ENCODE measurements around the gene PCSK4.

PCSK4 gene

DNA sequence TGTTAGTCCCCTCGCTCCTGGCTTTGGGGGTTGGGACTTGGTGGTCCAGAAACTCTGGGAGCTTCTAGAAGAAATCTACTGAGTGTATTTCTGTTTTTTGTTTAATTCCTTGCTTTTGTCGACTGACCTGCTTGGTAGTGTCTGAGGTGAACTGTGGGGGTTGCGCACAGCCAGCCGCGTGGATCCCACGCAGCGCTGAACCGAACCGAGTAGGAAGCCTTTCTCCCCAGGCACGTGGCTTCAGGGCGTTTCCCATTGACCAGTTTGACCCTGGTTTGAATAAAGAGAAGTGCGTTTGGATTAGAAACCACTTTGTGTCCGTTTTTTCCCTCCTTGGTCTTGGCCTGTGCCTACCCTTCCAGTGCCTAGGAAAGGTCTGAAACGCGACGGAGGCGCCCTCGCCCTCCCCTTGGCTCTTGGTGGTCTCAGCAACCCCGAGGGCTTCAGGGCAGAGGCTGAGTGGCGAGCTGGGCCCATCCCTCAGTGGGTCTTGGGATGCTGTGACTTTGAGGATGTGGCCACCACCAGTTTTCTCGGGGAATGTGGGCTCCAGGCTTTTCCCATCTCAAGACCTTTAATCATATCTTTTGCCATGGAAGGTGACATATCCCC is 54.7 kb downstream of the PCSK4 start:
- no peak for DNase-seq

DNA sequence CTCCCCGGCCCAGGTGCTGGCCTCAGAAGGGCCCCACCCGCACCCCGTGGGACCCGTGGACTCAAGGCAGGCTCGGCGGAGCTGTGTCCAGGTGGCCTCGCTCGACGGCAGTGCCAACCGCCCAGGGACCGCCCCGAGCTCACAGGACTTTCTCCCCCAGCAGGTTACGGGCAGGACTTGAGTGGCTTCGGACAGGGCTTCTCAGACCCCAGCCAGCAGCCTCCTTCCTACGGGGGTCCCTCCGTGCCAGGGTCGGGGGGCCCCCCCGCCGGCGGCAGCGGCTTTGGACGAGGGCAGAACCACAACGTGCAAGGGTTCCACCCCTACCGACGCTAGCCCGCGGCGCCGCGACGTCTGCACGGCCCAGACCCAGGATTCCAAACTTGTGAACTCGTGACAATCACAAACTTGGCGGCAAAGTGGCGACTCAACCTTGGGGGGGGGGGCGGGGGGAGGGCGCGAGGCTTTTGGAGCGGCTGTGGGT is 55.5 kb downstream of the PCSK4 start:
- no peak for DNase-seq

DNA sequence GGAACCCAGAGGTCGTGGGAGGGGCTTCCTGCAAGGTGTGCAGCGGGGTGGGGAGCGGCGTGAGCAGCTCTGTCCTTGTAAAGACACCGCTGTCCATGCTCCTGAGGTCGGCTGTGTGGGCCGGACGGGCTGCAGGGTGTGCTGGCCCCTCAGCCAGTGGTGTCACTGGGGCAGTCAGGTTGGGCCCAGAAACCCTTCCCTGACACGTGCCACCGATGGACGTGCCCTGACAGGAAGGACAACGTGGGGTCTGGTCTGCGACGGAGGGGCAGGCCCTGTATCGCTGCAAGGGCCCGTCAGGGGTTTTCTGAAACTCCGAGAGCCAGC is 56.1 kb downstream of the PCSK4 start:
- no peak for DNase-seq

DNA sequence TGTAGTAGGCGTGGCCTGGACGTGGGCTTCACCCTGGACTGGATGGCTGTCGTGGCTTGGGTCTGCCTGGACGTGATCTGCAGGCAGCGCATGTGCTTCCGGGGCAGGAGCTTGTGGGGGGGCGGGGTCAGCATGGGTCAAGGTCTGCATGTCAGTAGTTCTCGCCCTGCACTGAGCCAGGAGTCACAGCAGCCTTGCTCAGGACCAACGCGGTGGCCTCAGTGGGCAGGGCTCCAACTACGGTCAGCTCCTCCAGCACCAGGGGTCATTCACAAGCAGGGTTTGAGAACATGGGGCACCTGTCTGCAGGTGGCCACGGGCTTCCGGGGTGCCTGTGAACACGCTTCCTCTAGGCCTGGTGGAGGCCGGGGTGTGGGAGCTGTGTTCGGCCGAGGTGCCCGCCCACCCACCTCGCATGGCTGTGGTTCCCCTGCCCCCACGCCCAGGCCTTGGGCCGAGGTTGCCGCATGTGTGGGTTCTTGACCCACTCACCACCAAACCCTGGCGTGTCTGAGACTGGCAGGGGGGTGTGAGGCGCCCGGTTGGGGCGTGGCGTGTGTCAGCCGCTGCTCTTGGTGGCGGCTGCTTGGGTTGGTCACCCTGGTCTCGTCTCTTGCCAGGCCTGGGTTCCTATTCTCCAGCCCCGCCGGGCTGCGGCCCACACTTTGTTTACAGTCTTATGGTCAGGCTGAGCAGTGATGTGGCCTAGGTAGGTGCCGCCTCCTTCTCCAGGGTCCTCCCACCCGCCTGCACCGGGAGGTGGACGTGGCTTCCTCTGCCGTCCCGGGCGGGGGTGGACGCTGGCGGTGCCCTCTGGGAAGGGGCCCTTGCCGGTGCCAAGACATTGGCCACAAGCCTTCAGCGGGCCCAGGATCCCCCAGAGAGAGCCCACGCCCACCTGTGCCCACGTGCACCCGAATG is 56.8 kb downstream of the PCSK4 start:
- no peak for DNase-seq

DNA sequence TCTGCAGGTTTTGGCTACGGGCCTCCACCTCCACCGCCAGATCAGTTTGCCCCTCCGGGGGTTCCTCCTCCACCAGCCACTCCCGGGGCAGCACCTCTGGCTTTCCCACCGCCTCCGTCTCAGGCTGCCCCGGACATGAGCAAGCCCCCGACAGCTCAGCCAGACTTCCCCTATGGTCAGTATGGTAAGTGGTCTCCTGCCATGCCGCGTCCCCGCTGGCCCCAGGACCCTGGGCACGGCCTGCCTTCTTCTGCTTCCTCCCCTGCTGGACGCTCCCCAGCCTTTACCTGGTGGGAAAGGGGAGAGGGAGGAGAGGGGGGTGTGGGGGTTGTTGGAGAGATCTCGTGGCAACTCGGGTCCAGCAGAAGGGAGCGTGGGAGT is 57.7 kb downstream of the PCSK4 start:
- no peak for DNase-seq

DNA sequence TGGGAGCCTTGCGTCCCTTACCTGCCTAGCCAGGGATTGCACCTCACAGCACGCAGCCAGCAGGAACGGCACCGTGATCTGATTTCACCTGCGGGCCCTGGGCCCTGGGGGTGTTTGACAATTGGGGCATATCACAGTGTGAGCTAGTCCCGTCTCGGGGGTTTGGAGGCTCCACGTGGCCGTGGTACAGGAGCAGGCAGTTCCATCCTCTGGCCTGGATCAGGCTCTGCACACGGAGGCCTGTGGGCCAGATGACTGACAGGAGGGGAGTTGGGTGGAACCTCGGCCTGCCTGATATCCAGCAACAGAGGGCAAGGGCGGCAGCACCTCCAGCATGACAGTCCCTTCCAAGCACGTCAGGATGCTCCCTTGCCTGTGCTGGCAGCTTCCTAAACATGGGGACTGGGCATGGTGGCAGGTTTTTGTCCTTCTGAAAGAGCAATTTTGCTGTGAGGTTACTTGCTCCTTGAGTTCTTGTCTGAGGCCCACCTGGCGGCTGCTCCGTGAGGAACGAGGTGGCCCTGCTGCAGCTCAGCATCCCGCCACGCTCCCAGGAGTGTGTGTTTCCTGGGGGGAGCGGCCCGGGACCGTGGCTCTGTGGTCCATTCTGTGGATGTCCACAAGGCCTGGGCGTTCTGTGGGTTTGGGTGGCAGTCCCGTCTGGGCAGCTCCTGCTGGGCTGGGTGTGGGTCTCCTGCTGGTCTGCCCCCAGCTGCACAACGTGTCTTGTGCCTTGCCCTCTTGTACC is 58.2 kb downstream of the PCSK4 start:
- DNase-seq, result no peak
